Measurements from ENCODE around the gene SSX5.
A peak's percentile ranks its signal among the peaks of the same experiment; 100 is the strongest.
"Not testable (repeated sequence)": the region's sequence is repeated elsewhere in the genome, so short reads cannot be mapped to it uniquely, and the experiment has no call there.

The SSX5 gene

GRCh38 chrX:48196745-48197201, at the start of gene SSX5:
Gene SSX5 (minus strand): TSS chrX:48196795. CDS start chrX:48195358, 1,437 bp downstream.
- DNase-seq: no peak

- not testable (repeated sequence) for DNase-seq
These were observed 27.6 kb upstream of the SSX5 start for GRCh38 chrX:48224196-48224595.

DNA sequence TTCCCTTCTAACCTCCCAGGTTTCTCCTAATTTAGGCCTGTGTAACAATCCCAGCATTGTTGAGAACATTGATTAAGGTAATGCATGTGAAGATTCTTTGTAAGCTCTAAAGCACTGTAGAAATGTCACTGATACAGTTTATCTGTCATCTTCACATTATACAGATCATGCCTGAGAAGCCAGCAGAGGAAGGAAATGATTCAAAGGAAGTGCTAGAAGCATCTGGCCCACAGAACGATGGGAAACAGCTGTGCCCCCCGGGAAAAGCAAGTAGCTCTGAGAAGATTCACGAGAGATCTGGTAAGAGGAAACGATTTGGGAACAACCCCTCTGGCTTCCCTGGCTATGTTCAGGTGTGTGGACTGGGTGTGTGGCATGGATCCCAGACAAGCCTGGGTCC, 17.7 kb upstream of the SSX5 start:
- not testable (repeated sequence) for DNase-seq

- not testable (repeated sequence) for DNase-seq
These were observed 6.6 kb downstream of the SSX5 start for GRCh38 chrX:48190024-48190423.

- not testable (repeated sequence) for DNase-seq
These were observed 14.7 kb downstream of the SSX5 start for GRCh38 chrX:48181882-48182281.

GRCh38 chrX:48180811-48181210, 15.8 kb downstream of the SSX5 start:
- DNase-seq: no peak

DNA sequence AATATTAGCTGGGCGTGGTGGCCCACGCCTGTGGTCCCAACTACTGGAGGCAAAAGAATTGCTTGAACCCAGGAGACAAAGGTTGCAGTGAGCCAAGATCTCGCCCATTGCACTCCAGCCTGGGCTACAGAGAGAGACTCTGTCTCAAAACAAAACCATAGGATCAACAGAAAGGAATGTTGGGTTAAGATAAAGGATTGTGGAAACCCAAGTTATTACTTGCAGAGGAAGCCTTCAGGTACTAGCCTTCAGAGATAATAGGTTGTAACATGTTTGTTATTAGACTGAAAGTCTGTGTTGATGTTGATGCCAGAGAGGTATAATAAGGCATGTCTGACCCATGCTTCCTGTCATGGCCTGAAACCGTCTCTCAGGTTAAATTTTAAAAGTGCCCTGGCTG, 16.9 kb downstream of the SSX5 start:
- no peak for DNase-seq

GRCh38 chrX:48166322-48166721, 30.3 kb downstream of the SSX5 start:
- not testable (repeated sequence) for DNase-seq

GRCh38 chrX:48165241-48165640, 31.4 kb downstream of the SSX5 start:
- no peak for DNase-seq

- no peak for DNase-seq
These were observed 40.6 kb downstream of the SSX5 start for GRCh38 chrX:48156014-48156413.

- no peak for DNase-seq
These were observed 41.8 kb downstream of the SSX5 start for GRCh38 chrX:48154796-48155195.

DNA sequence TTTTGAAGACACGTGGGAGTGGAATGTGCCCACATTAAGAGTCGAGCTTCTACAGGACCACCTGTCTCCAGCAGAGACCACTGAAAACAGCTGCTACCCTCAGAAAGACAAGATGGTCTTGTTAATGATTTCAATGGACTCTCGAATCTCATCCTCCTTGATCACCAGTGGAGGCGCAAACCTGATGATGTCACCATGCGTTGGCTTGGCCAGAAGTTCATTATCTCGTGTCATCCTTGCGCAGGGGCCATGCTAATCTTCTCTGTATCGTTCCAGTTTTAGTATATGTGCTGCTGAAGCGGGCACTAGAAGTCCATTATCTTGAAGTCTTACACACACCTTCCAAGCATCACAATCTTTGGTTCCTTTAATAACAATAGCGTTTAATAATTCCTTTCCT, 42.8 kb downstream of the SSX5 start:
- DNase-seq: no peak

GRCh38 chrX:48142697-48143096, 53.9 kb downstream of the SSX5 start:
- DNase-seq: peak; percentile 33 to 35

DNA sequence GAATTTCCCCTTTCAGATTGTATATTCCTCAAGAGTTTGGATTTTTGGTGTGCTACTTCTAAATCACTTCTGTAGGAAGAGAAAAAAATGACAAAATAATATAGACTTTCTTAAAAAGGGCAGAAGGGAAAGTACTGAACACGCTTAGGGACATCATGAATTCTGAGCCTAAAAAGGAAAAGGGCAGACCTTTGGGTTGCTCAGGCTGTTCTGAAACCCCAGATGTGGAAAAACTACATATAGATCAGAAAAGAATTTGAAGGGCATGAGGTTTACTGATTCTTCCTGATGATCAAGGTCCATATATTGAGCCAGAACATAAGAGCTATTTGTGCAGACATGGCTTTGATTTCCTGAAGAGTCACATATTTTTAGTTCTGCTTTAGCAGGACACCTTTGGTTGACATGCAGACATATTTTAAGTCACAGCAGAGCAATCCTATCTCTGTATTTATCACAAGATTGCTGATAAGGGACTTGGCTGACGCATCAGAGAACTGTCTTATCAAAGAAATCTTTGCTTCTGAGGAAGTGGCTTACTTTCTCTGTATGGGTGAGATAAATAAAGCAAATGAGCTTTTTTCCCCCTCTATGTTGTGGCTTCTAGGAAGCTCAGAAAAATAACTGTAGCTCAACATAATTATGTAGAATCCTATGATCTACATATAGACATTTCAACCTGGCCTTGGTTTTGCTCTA, 54.6 kb downstream of the SSX5 start:
- DNase-seq: not testable (repeated sequence)

- not testable (repeated sequence) for DNase-seq
These were observed 57.5 kb downstream of the SSX5 start for GRCh38 chrX:48139076-48139475.
